COLO829 (cell line): ENCODE data around the gene EIF6.
"Not testable (repeated sequence)": the region's sequence is repeated elsewhere in the genome, so short reads cannot be mapped to it uniquely, and the experiment has no call there.

ENCODE experiments used
- DNase-seq: peaks from one replicate; pipeline ENCODE4 v3.0.0; 2012; ENCODE audit warnings: low spot score

EIF6 gene

GRCh38 chr20:35254448-35254999, 30.0 kb downstream of the EIF6 start:
- DNase-seq: no peak

- DNase-seq: no peak
Measured at GRCh38 chr20:35253010-35253409, 31.6 kb downstream of the EIF6 start.

GRCh38 chr20:35252598-35252997, 32.0 kb downstream of the EIF6 start:
- DNase-seq: not testable (repeated sequence)

- no peak for DNase-seq
Measured at GRCh38 chr20:35252037-35252461, 32.5 kb downstream of the EIF6 start.

GRCh38 chr20:35251613-35251940, 33.0 kb downstream of the EIF6 start:
- DNase-seq: no peak

GRCh38 chr20:35248641-35249475, 35.7 kb downstream of the EIF6 start:
- no peak for DNase-seq

GRCh38 chr20:35246723-35247122, 37.8 kb downstream of the EIF6 start:
- no peak for DNase-seq

GRCh38 chr20:35243986-35244385, 40.6 kb downstream of the EIF6 start:
- no peak for DNase-seq

- DNase-seq: no peak
Measured at GRCh38 chr20:35243317-35243716, 41.3 kb downstream of the EIF6 start.

- no peak for DNase-seq
Measured at GRCh38 chr20:35240811-35241293, 43.7 kb downstream of the EIF6 start.

GRCh38 chr20:35240083-35240810, 44.3 kb downstream of the EIF6 start:
- no peak for DNase-seq

GRCh38 chr20:35238735-35239134, 45.8 kb downstream of the EIF6 start:
- DNase-seq: no peak

GRCh38 chr20:35238170-35238569, 46.4 kb downstream of the EIF6 start:
- no peak for DNase-seq

GRCh38 chr20:35237486-35237885, 47.1 kb downstream of the EIF6 start:
- DNase-seq: no peak

GRCh38 chr20:35235881-35236280, 48.7 kb downstream of the EIF6 start:
- no peak for DNase-seq

- DNase-seq: no peak
Measured at GRCh38 chr20:35232575-35232974, 52.0 kb downstream of the EIF6 start.
